ENCODE results near the gene SLC35D1. TPM values are rescaled to one million over a fixed set of nuclear protein-coding genes. Genes with fewer than 3 reads are reported as not detected.

Gene SLC35D1
- total RNA-seq, 1 experiment from 2014 or later = 7.0 TPM

GRCh38 chr1:67062412-67062811 is 8.5 kb upstream of the SLC35D1 start:
- H3K27ac ChIP-seq (ENCODE audit: low read length) = no peak overlapping the region
- CTCF ChIA-PET = no interaction called here
- TF ChIP-seq REST (IDR thresholded peaks at IDR 0.05; ENCODE audit: insufficient read depth in 1 of 2, low read depth in 2 of 2, low read length in 1 of 2) (no peak), CTCF (IDR thresholded peaks at IDR 0.05) (no peak), POLR2AphosphoS5 (IDR thresholded peaks at IDR 0.05; ENCODE audit: low read depth, low read length) (no peak), SIN3A (IDR thresholded peaks at IDR 0.05; ENCODE audit: borderline replicate concordance, insufficient read depth, low read depth, low read length) (no peak), TCF7L2 (IDR thresholded peaks at IDR 0.05; ENCODE audit: low read depth, low read length) (no peak)
- POLR2A ChIA-PET = no interaction called here
- no peaks in the 10 kb centered on the region; the same call in 1 of the 2 replicates for H3K4me1 ChIP-seq (ENCODE audit: control insufficient read depth, insufficient read depth, low read length)
- BruUV-seq (replicated peaks) = no TSS peak
- H3K36me3 ChIP-seq (ENCODE audit: control insufficient read depth, insufficient read depth, low read length) = no peaks in the 10 kb centered on the region
- no peaks in the 10 kb centered on the region for H3K9me3 ChIP-seq (ENCODE audit: control insufficient read depth, insufficient read depth, low read depth, low read length)
- no peaks in the 10 kb centered on the region for H3K27me3 ChIP-seq (ENCODE audit: control insufficient read depth, insufficient read depth, low read length)
- DNase-seq (ENCODE audit: low read depth, low spot score) (no peak), ATAC-seq (no peak)
- no peak overlapping the region for H3K4me3 ChIP-seq (ENCODE audit: low read depth in 2 of 2, low read length in 2 of 2)
- in situ Hi-C loops (cut with HindIII; ENCODE audit: low pct_unique_long_range_greater_than_20kb, low sequenced_read_pairs) (no loop called here), intact Hi-C loops (cut with micrococcal nuclease; ENCODE audit: unreplicated experiment) (no loop called here)

- POLR2A ChIA-PET = no interaction called here
- CTCF ChIA-PET = no interaction called here
These were observed 7.3 kb upstream of the SLC35D1 start for GRCh38 chr1:67061266-67061665.

More at GRCh38 chr1:67061266-67061665, 7.3 kb upstream of the SLC35D1 start:
- BruUV-seq (replicated peaks) = no TSS peak
- Histone ChIP-seq H3K4me3 (ENCODE audit: low read depth in 2 of 2, low read length in 2 of 2) (no peak overlapping the region), H3K9me3 (ENCODE audit: control insufficient read depth, insufficient read depth, low read depth, low read length) (no peaks in the 10 kb centered on the region), H3K4me1 (ENCODE audit: control insufficient read depth, insufficient read depth, low read length) (no peaks in the 10 kb centered on the region; the same call in 1 of the 2 replicates), H3K27me3 (ENCODE audit: control insufficient read depth, insufficient read depth, low read length) (no peaks in the 10 kb centered on the region), H3K36me3 (ENCODE audit: control insufficient read depth, insufficient read depth, low read length) (no peaks in the 10 kb centered on the region), H3K27ac (ENCODE audit: low read length) (no peak overlapping the region)
- TF ChIP-seq CTCF (IDR thresholded peaks at IDR 0.05) = no peak
- no peak for TF ChIP-seq REST (IDR thresholded peaks at IDR 0.05; ENCODE audit: insufficient read depth in 1 of 2, low read depth in 2 of 2, low read length in 1 of 2)
- TF ChIP-seq TCF7L2 (IDR thresholded peaks at IDR 0.05; ENCODE audit: low read depth, low read length) = no peak
- TF ChIP-seq SIN3A (IDR thresholded peaks at IDR 0.05; ENCODE audit: borderline replicate concordance, insufficient read depth, low read depth, low read length) = no peak
- no peak for TF ChIP-seq POLR2AphosphoS5 (IDR thresholded peaks at IDR 0.05; ENCODE audit: low read depth, low read length)
- ATAC-seq = peak; percentile 20; the same call in 1 of the 2 replicates
- in situ Hi-C loops (cut with HindIII; ENCODE audit: low pct_unique_long_range_greater_than_20kb, low sequenced_read_pairs) = no loop called here
- no peak for DNase-seq (ENCODE audit: low read depth, low spot score)
- intact Hi-C loops (cut with micrococcal nuclease; ENCODE audit: unreplicated experiment) = no loop called here

Measured in Panc1 (cell line).